WTC11 (cell line): ENCODE data around the gene TTC28. TPM values are rescaled to one million over a fixed set of nuclear protein-coding genes. Genes with fewer than 3 reads are reported as not detected.

Source experiments
- ATAC-seq: fragments of 200-7000 bp; cut with Tn5 transposase; 2 replicates; pipeline ENCODE4 v1.10.0; 2021; ENCODE audit warnings: mild to moderate bottlenecking, moderate library complexity
- CTCF ChIA-PET: fragments of 300-600 bp; sonication (Branson Sonifier 250); formaldehyde crosslinking; loops from one replicate; lab custom pipeline; 2021; ENCODE audit warnings: antibody characterized with exemption; lab: Charles Lee
- POLR2A ChIA-PET: fragments of 350-600 bp; sonication (Branson Sonifier 250); formaldehyde crosslinking; loops from one replicate; lab custom pipeline; 2021; ENCODE audit warnings: antibody characterized with exemption; lab: Charles Lee
- DNase-seq: peaks from one replicate; pipeline ENCODE4 v3.0.0; 2021; ENCODE audit warnings: low spot score
- H3K27ac Mint-ChIP-seq: 2 replicates; pipeline ENCODE4 v1.8.0; 2021; ENCODE audit warnings: mixed read lengths
- H3K27me3 Mint-ChIP-seq: 2 replicates; pipeline ENCODE4 v1.8.0; 2021; ENCODE audit warnings: low read depth, mild to moderate bottlenecking, moderate library complexity, mixed read lengths
- H3K36me3 Mint-ChIP-seq: 2 replicates; pipeline ENCODE4 v1.8.0; 2021; ENCODE audit warnings: mixed read lengths
- H3K4me1 Mint-ChIP-seq: 2 replicates; pipeline ENCODE4 v1.8.0; 2022; ENCODE audit warnings: mixed read lengths
- H3K4me3 Mint-ChIP-seq: 2 replicates; pipeline ENCODE4 v1.8.0; 2021; ENCODE audit warnings: mild to moderate bottlenecking, moderate library complexity, mixed read lengths
- H3K9me3 Mint-ChIP-seq: 2 replicates; pipeline ENCODE4 v1.8.0; 2021; ENCODE audit warnings: mixed read lengths
- AR ChIP-seq: fragments of 250-450 bp; sonication (Bioruptor Pico); IDR thresholded peaks from 2 replicates; pipeline ENCODE4 v1.9.0; 2021; ENCODE audit warnings: mild to moderate bottlenecking
- CTCF ChIP-seq: fragments of 200-600 bp; IDR thresholded peaks from 2 replicates; pipeline ENCODE4 v1.8.0; 2022; ENCODE audit warnings: antibody characterized with exemption
- E2F1 ChIP-seq: sonication (generic); formaldehyde crosslinking; IDR thresholded peaks from 2 replicates; pipeline ENCODE4 v1.8.0; 2022; ENCODE audit warnings: mild to moderate bottlenecking, missing genetic modification reagents
- E2F4 ChIP-seq: sonication (generic); formaldehyde crosslinking; IDR thresholded peaks from 2 replicates; pipeline ENCODE4 v1.8.1; 2022; ENCODE audit warnings: low read depth, mild to moderate bottlenecking, moderate library complexity, missing genetic modification reagents, borderline replicate concordance
- E2F5 ChIP-seq: sonication (generic); formaldehyde crosslinking; IDR thresholded peaks from 2 replicates; pipeline ENCODE4 v1.8.1; 2022; ENCODE audit warnings: mild to moderate bottlenecking, moderate library complexity, missing genetic modification reagents
- ESRRA ChIP-seq: sonication (generic); formaldehyde crosslinking; IDR thresholded peaks from 2 replicates; pipeline ENCODE4 v1.8.1; 2022; ENCODE audit warnings: mild to moderate bottlenecking, missing genetic modification reagents, borderline replicate concordance
- FOXP4 ChIP-seq: sonication (generic); formaldehyde crosslinking; IDR thresholded peaks from 2 replicates; pipeline ENCODE4 v1.8.0; 2022; ENCODE audit warnings: mild to moderate bottlenecking, missing genetic modification reagents
- MXD4 ChIP-seq: fragments of 250-450 bp; sonication (Bioruptor Pico); IDR thresholded peaks from 2 replicates; pipeline ENCODE4 v1.8.0; 2021; ENCODE audit warnings: mild to moderate bottlenecking, moderate library complexity, borderline replicate concordance
- NFYB ChIP-seq: sonication (generic); formaldehyde crosslinking; conservative IDR thresholded peaks from 2 replicates; pipeline ENCODE4 v1.8.0; 2022; ENCODE audit warnings: low read depth, missing genetic modification reagents
- NR3C1 ChIP-seq: sonication (generic); formaldehyde crosslinking; conservative IDR thresholded peaks from 2 replicates; pipeline ENCODE4 v1.8.1; 2023; ENCODE audit warnings: low read depth, mild to moderate bottlenecking, missing genetic modification reagents
- RORB ChIP-seq: fragments of 250-450 bp; sonication (Bioruptor Pico); IDR thresholded peaks from 2 replicates; pipeline ENCODE4 v1.9.0; 2021; ENCODE audit warnings: mild to moderate bottlenecking
- SOX15 ChIP-seq: fragments of 250-450 bp; sonication (Bioruptor Pico); IDR thresholded peaks from 2 replicates; pipeline ENCODE4 v1.9.0; 2021; ENCODE audit warnings: mild to moderate bottlenecking
- TEAD4 ChIP-seq: sonication (generic); formaldehyde crosslinking; IDR thresholded peaks from 2 replicates; pipeline ENCODE4 v1.8.0; 2022; ENCODE audit warnings: mild to moderate bottlenecking, missing genetic modification reagents
- TP53 ChIP-seq: sonication (generic); formaldehyde crosslinking; IDR thresholded peaks from 2 replicates; pipeline ENCODE4 v1.8.1; 2023; ENCODE audit warnings: mild to moderate bottlenecking, missing genetic modification reagents
- ZNF138 ChIP-seq: sonication (generic); formaldehyde crosslinking; conservative IDR thresholded peaks from 2 replicates; pipeline ENCODE4 v1.8.1; 2022; ENCODE audit warnings: mild to moderate bottlenecking, moderate library complexity, missing genetic modification reagents
- ZNF425 ChIP-seq: fragments of 250-450 bp; sonication (Bioruptor Pico); conservative IDR thresholded peaks from 2 replicates; pipeline ENCODE4 v1.9.0; 2021; ENCODE audit warnings: mild to moderate bottlenecking
- ZSCAN18 ChIP-seq: fragments of 250-450 bp; sonication (Bioruptor Pico); IDR thresholded peaks from 2 replicates; pipeline ENCODE4 v2.1.2; 2022; ENCODE audit warnings: mild to moderate bottlenecking, moderate library complexity
- total RNA-seq: library from RNA; stranded (reverse); gene quantifications from 3 replicates; pipeline ENCODE4 v1.2.3, GENCODE V29; 2021

TTC28 gene
- total RNA-seq, 1 experiment from 2014 or later: 13.0 TPM

GRCh38 chr22:28450109-28450508 is 229.5 kb downstream of the TTC28 start:
- H3K36me3 Mint-ChIP-seq: no peaks in the 10 kb centered on the region
- H3K27ac Mint-ChIP-seq: no peak overlapping the region
- peaks cover 17% of the 10 kb centered on the region for H3K4me1 Mint-ChIP-seq
- H3K9me3 Mint-ChIP-seq: no peaks in the 10 kb centered on the region; the same call in 1 of the 2 replicates
- POLR2A ChIA-PET: no interaction called here
- no peak overlapping the region for H3K4me3 Mint-ChIP-seq
- CTCF ChIA-PET: no interaction called here
- H3K27me3 Mint-ChIP-seq: no peaks in the 10 kb centered on the region
- no peak for TF ChIP-seq E2F5
- TF ChIP-seq CTCF: no peak
- no peak for TF ChIP-seq ESRRA
- no peak for TF ChIP-seq FOXP4 (CRISPR knock-in tag)
- no peak for TF ChIP-seq ZNF138 (CRISPR knock-in tag)
- TF ChIP-seq NR3C1 (CRISPR knock-in tag): no peak
- no peak for TF ChIP-seq NFYB (CRISPR knock-in tag)
- no peak for ATAC-seq
- no peak for DNase-seq

- CTCF ChIA-PET: interaction anchor here (1.2 to 1.3 kb wide), 2 partner anchors 397 to 429 kb away, joined by 3 to 4 read pairs; no protein-coding TSS in a partner anchor
- no peak overlapping the region for H3K27ac Mint-ChIP-seq
- no peaks in the 10 kb centered on the region; the same call in 1 of the 2 replicates for H3K9me3 Mint-ChIP-seq
- POLR2A ChIA-PET: no interaction called here
- no peaks in the 10 kb centered on the region for H3K27me3 Mint-ChIP-seq
- DNase-seq: no peak
- H3K4me1 Mint-ChIP-seq: peaks cover 17% of the 10 kb centered on the region
- ATAC-seq: no peak
- TF ChIP-seq SOX15 (CRISPR knock-in tag): no peak
- no peak overlapping the region for H3K4me3 Mint-ChIP-seq
- no peaks in the 10 kb centered on the region for H3K36me3 Mint-ChIP-seq
These were observed 230.6 kb downstream of the TTC28 start for GRCh38 chr22:28449041-28449440.

GRCh38 chr22:28448625-28449024 is 231.0 kb downstream of the TTC28 start:
- Mint-ChIP-seq H3K27ac (no peak overlapping the region; the same call in 1 of the 2 replicates), H3K36me3 (no peaks in the 10 kb centered on the region), H3K4me1 (peaks cover 19% of the 10 kb centered on the region), H3K9me3 (no peaks in the 10 kb centered on the region; the same call in 1 of the 2 replicates), H3K27me3 (no peaks in the 10 kb centered on the region), H3K4me3 (no peak overlapping the region)
- ChIA-PET CTCF (interaction anchor here (1.2 to 1.3 kb wide), 2 partner anchors 397 to 428 kb away, joined by 3 to 4 read pairs; no protein-coding TSS in a partner anchor), POLR2A (no interaction called here)
- DNase-seq (no peak), ATAC-seq (no peak)
- TF ChIP-seq E2F1 (CRISPR knock-in tag) (no peak), RORB (no peak), ZNF425 (CRISPR knock-in tag) (no peak), TEAD4 (CRISPR knock-in tag) (no peak), MXD4 (CRISPR knock-in tag) (no peak), AR (no peak), E2F4 (no peak), TP53 (CRISPR knock-in tag) (no peak), ZSCAN18 (CRISPR knock-in tag) (no peak)
